Activated CD4-positive, alpha-beta T cell treated with anti-CD3 and anti-CD28 coated beads for 24 hours (primary cell): ENCODE data around the gene HTR7.
"Not testable (repeated sequence)": the region's sequence is repeated elsewhere in the genome, so short reads cannot be mapped to it uniquely, and the experiment has no call there.

ENCODE experiments used
- DNase-seq, 2 donors: peaks; one replicate each; pipeline ENCODE4 v3.0.0-alpha.2; 2020; ENCODE audit warnings: low read depth in 2 of 2

HTR7 gene

GRCh38 chr10:90858461-90858968 lies 676 bp upstream of the HTR7 start:
- DNase-seq = no peak

GRCh38 chr10:90856964-90857634 lies 740 bp downstream of the HTR7 start:
- DNase-seq = no peak

GRCh38 chr10:90856261-90856660 lies 1.6 kb downstream of the HTR7 start:
- no peak for DNase-seq

- DNase-seq = no peak
Measured at GRCh38 chr10:90855126-90855525, 2.7 kb downstream of the HTR7 start.

GRCh38 chr10:90849956-90850749 lies 7.7 kb downstream of the HTR7 start:
- no peak for DNase-seq

GRCh38 chr10:90847436-90847835 lies 10.4 kb downstream of the HTR7 start:
- no peak for DNase-seq

- DNase-seq = no peak
Measured at GRCh38 chr10:90846746-90847145, 11.1 kb downstream of the HTR7 start.

GRCh38 chr10:90845726-90846125 lies 12.1 kb downstream of the HTR7 start:
- no peak for DNase-seq

- DNase-seq = no peak
Measured at GRCh38 chr10:90842725-90843124, 15.1 kb downstream of the HTR7 start.

GRCh38 chr10:90837486-90837885 lies 20.4 kb downstream of the HTR7 start:
- DNase-seq = no peak

GRCh38 chr10:90834326-90834725 lies 23.5 kb downstream of the HTR7 start:
- DNase-seq = no peak

GRCh38 chr10:90832111-90832510 lies 25.7 kb downstream of the HTR7 start:
- DNase-seq = no peak

GRCh38 chr10:90822508-90822907 lies 35.3 kb downstream of the HTR7 start:
- no peak for DNase-seq

GRCh38 chr10:90821864-90822263 lies 36.0 kb downstream of the HTR7 start:
- not testable (repeated sequence) for DNase-seq

- no peak for DNase-seq
Measured at GRCh38 chr10:90819911-90820310, 37.9 kb downstream of the HTR7 start.

- DNase-seq = no peak
Measured at GRCh38 chr10:90818736-90819135, 39.1 kb downstream of the HTR7 start.

GRCh38 chr10:90817128-90817889 lies 40.5 kb downstream of the HTR7 start:
- DNase-seq = no peak

GRCh38 chr10:90816466-90816865 lies 41.4 kb downstream of the HTR7 start:
- no peak for DNase-seq

- DNase-seq = no peak
Measured at GRCh38 chr10:90813594-90814365, 44.1 kb downstream of the HTR7 start.

- DNase-seq = not testable (repeated sequence)
Measured at GRCh38 chr10:90807106-90807505, 50.7 kb downstream of the HTR7 start.

- no peak for DNase-seq
Measured at GRCh38 chr10:90806677-90807076, 51.2 kb downstream of the HTR7 start.

GRCh38 chr10:90805206-90805605 lies 52.6 kb downstream of the HTR7 start:
- DNase-seq = no peak
